Activated CD4-positive, alpha-beta T cell treated with anti-CD3 and anti-CD28 coated beads, Interleukin-2, amount 10 ng/mL, durations not matched to agents 7 days and 5 days (primary cell): ENCODE data around the gene ZNHIT1. TPM values are rescaled to one million over a fixed set of nuclear protein-coding genes. Genes with fewer than 3 reads are reported as not detected.

Experiments
- CTCF ChIA-PET: fragments of 350-600 bp; sonication (Branson Sonifier 250); formaldehyde crosslinking; loops from one replicate; lab custom pipeline; 2021; ENCODE audit warnings: antibody characterized with exemption; lab: Charles Lee
- POLR2A ChIA-PET: fragments of 350-600 bp; sonication (Branson Sonifier 250); formaldehyde crosslinking; loops from one replicate; lab custom pipeline; 2021; ENCODE audit warnings: antibody characterized with exemption; lab: Charles Lee
- DNase-seq: peaks from one replicate; pipeline ENCODE4 v3.0.0-alpha.2; 2020
- H3K27ac Mint-ChIP-seq: one replicate; pipeline ENCODE4 v1.8.0; 2021; ENCODE audit warnings: mild to moderate bottlenecking, moderate library complexity, mixed read lengths
- H3K27me3 Mint-ChIP-seq: one replicate; pipeline ENCODE4 v1.8.0; 2021; ENCODE audit warnings: mixed read lengths
- H3K36me3 Mint-ChIP-seq: one replicate; pipeline ENCODE4 v1.8.0; 2021; ENCODE audit warnings: low read depth, mixed read lengths
- H3K4me1 Mint-ChIP-seq: one replicate; pipeline ENCODE4 v1.8.0; 2021; ENCODE audit warnings: mixed read lengths
- H3K4me3 Mint-ChIP-seq: one replicate; pipeline ENCODE4 v1.8.0; 2021; ENCODE audit warnings: mild to moderate bottlenecking, moderate library complexity, mixed read lengths
- H3K9me3 Mint-ChIP-seq: one replicate; pipeline ENCODE4 v1.8.0; 2021; ENCODE audit warnings: mixed read lengths
- total RNA-seq, 2 experiments: library from RNA; stranded (reverse); gene quantifications; one replicate each; pipeline ENCODE4 v1.2.3, GENCODE V29; 2021

ZNHIT1 gene
- total RNA-seq, 2 experiments from 2014 or later, result 61.6 to 67.4 TPM

DNA sequence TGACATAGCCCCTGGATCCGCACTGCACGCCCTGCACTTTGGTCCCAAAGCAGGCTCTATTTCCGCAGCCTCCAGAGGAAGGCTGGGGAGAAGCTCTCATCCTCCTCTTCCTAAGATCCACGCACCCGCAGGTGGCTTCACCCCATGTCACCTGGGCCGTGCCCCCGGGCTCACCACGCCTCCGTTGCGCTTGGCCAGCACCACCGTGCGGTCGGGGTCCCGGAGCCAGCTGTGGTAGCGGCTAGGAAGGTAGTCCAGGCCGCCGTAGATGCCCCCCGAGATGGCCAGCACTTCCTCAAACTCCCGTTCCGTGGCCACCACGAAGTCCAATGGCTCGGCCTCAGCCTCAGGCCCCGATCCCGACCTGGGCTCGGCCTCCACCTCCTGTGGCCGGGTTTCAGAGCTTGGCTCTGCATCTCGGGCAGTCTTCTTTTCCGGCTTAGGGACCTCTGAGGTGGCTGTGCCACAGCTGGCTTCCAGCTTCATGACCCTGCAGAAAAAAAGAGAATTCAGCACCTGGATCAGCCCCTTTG lies 43.6 kb upstream of the ZNHIT1 start:
- no peak for DNase-seq
- CTCF ChIA-PET, result interaction anchor here (0.6 to 3.6 kb wide), 9 partner anchors 8 to 671 kb away, joined by 3 to 15 read pairs (median 4); partner anchors contain the start of gene VGF
- POLR2A ChIA-PET, result no interaction called here
- Mint-ChIP-seq H3K9me3 (no peaks in the 10 kb centered on the region), H3K27me3 (peaks cover 90% of the 10 kb centered on the region), H3K4me1 (peaks cover 40% of the 10 kb centered on the region), H3K27ac (no peak overlapping the region), H3K36me3 (no peaks in the 10 kb centered on the region), H3K4me3 (peak overlapping the region; percentile 59)

DNA sequence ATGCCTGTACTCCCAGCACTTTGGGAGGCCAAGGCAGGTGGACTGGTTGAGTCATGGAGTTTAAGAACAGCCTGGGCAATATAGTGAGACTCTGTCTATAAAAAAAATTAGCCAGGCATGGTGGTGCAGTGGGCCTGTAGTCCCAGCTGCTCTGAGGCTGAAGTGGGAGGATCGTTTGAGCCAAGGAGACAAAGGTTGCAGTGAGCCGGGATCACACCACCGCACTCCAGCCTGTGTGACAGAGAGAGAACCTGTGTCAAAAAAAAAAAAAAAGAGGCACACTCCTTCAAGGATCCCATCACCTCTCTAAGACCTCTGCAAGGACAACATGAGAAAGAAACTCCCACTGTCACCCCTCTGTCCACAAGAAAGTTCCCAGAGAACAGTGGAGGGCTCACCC lies 42.3 kb upstream of the ZNHIT1 start:
- H3K27me3 Mint-ChIP-seq, result peaks cover 83% of the 10 kb centered on the region
- no peak for DNase-seq
- H3K36me3 Mint-ChIP-seq, result no peaks in the 10 kb centered on the region
- ChIA-PET POLR2A (no interaction called here), CTCF (interaction anchor here (3.1 to 3.6 kb wide), 2 partner anchors 10 to 32 kb away, joined by 10 to 13 read pairs; partner anchors contain the start of gene VGF)
- no peak overlapping the region for H3K4me3 Mint-ChIP-seq
- H3K27ac Mint-ChIP-seq, result no peak overlapping the region
- no peaks in the 10 kb centered on the region for H3K9me3 Mint-ChIP-seq
- peaks cover 29% of the 10 kb centered on the region for H3K4me1 Mint-ChIP-seq

DNA sequence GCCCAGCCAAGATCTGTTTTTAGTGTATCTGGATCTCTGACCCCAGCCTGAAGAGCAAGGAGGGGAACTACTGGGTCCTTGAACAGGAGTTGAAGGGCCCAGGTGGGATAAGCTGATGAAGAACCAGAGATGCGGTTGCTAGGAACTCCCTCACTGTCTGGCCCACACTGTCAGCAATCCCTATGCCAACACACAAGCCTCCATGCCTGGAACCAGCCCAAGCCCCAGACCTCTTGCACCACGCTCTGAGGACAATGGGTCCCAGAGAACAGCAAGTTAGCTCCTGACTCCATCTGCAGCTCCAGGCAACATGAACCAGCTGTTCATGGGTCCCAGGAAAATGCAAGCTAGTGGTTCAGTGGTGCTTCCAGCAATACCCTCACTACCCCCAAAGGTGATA lies 40.3 kb upstream of the ZNHIT1 start:
- POLR2A ChIA-PET, result no interaction called here

DNA sequence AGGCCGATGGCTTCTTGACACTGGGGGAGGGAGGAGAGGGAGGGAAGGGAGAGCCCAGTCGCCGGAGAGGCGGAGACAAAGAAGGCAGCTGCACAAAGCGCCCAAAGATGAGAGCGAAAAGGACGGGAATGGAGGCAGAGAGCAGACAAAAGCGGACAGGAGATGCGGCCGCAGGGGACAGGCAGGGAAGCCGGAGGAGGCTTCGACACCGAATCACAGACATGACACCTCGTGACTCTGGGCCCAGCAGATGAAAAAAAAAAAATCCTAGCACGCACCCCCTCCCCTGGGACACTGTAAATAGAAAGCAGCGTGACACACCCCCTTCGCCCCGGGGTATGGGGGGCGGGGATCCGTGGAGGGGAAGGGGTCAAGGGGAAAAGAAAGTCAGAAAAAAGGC lies 38.8 kb upstream of the ZNHIT1 start:
- POLR2A ChIA-PET, result no interaction called here
- DNase-seq, result no peak
- H3K4me1 Mint-ChIP-seq, result peaks cover 13% of the 10 kb centered on the region
- no peaks in the 10 kb centered on the region for H3K36me3 Mint-ChIP-seq
- CTCF ChIA-PET, result interaction anchor here (0.6 kb wide), 1 partner anchor 44 kb away, joined by 3 read pairs; no protein-coding TSS in a partner anchor
- H3K27ac Mint-ChIP-seq, result peak overlapping the region; percentile 50
- H3K27me3 Mint-ChIP-seq, result peaks cover 70% of the 10 kb centered on the region
- no peak overlapping the region for H3K4me3 Mint-ChIP-seq
- H3K9me3 Mint-ChIP-seq, result no peaks in the 10 kb centered on the region

More for the DNA sequence above, 40.3 kb upstream of the ZNHIT1 start:
- H3K4me1 Mint-ChIP-seq, result peaks cover 20% of the 10 kb centered on the region
- CTCF ChIA-PET, result interaction anchor here (0.9 to 3.1 kb wide), 2 partner anchors 20 to 34 kb away, joined by 4 to 10 read pairs; no protein-coding TSS in a partner anchor
- peaks cover 81% of the 10 kb centered on the region for H3K27me3 Mint-ChIP-seq
- no peak overlapping the region for H3K27ac Mint-ChIP-seq
- no peaks in the 10 kb centered on the region for H3K9me3 Mint-ChIP-seq
- H3K4me3 Mint-ChIP-seq, result no peak overlapping the region
- DNase-seq, result no peak
- no peaks in the 10 kb centered on the region for H3K36me3 Mint-ChIP-seq

DNA sequence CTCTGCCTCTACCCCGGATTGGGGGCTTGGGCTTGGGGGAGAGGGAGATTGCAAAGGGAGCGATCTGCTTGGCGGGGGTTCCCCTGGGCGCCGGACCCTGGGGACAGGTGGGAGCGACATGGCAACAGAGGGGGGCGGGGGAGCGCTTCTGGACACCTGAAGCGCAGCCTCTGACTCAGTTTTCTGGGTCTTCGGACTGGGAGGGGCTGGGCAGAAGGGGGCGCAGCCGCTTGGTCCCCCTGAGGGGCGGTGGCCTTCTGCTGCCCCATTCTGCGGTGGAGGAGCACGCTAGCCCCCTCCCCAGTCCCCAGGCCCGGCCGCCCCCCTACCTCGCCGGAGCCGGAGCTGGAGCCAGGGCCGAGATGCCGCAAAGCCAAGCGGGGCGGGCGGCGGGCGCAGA lies 38.3 kb upstream of the ZNHIT1 start:
- POLR2A ChIA-PET, result no interaction called here
- Mint-ChIP-seq H3K27me3 (peaks cover 67% of the 10 kb centered on the region), H3K9me3 (no peaks in the 10 kb centered on the region)

DNA sequence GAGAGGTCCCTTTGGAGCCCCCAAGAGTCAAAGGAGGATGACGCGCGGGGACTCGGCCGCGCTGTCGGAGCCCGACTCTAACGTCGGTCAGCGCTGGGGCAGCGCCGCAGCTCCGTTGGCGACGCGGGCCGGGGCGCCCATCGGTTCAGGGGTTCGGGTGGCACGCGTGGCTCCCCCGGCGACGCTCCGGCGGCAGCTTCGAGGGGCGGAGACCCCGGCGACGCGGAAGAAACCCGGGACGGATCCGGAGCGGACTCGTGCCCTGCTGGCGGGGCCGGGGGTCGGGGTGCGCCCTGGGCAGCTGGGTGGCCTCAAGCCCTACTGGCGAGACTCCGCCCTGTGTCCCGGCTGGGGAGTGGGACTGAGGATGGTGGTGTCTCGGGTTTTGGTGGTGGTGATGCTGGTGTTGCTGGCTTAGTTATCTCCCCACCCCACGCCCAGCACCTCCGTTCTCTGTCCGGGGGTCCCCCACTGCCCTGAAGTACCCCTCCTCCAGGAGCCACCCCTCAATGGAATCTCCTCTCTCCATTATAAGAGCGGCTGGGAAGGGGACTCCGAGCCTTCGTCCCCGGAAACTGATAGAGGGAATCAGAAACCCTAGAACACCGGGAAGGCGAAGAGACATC lies 37.7 kb upstream of the ZNHIT1 start, which contains the start of gene NAT16:
Gene NAT16 (minus strand): TSS at position 164 of the 626 bp plus-strand sequence. CDS start 5,486 bp downstream, outside the sequence.
- H3K9me3 Mint-ChIP-seq, result no peaks in the 10 kb centered on the region
- peaks cover 63% of the 10 kb centered on the region for H3K27me3 Mint-ChIP-seq
- H3K4me1 Mint-ChIP-seq, result peaks cover 9% of the 10 kb centered on the region
- no peak within 1 kb of the TSS for H3K4me3 Mint-ChIP-seq
- no peak within 1 kb of the TSS for H3K27ac Mint-ChIP-seq
- CTCF ChIA-PET, result no interaction called here
- DNase-seq, result no peak
- POLR2A ChIA-PET, result no interaction called here
- H3K36me3 Mint-ChIP-seq, result no peaks in the 10 kb centered on the region

More for the DNA sequence above, 38.3 kb upstream of the ZNHIT1 start:
- H3K4me1 Mint-ChIP-seq, result peaks cover 9% of the 10 kb centered on the region
- DNase-seq, result no peak
- no peak overlapping the region for H3K4me3 Mint-ChIP-seq
- CTCF ChIA-PET, result no interaction called here
- no peaks in the 10 kb centered on the region for H3K36me3 Mint-ChIP-seq
- no peak overlapping the region for H3K27ac Mint-ChIP-seq

DNA sequence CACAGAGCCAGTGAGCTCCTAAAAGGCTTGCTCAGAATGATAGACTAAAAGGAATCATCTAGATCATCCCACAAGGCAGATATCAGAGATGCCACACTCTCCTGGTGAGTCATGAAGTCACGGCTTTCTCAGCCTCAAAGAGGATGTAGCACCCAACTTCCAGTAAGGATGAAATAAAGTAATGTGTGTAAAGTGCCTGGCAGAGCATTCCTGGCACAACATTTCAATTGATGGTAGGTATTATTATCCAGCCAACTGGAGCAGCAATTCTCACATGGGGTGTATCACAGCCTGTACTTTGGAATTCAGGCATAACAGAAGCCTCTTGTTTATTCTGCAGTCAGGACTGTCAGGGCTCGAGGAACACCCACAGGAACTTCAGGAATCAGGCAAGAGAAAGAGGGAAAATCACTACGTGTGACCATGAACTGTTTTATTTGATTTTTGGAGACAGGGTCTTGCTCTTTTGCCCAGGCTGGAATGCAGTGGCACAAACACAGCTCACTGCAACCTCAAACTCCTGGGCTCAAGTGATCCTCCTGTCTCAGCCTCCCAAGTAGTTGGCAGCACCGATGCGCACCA lies 32.6 kb upstream of the ZNHIT1 start:
- no peaks in the 10 kb centered on the region for H3K36me3 Mint-ChIP-seq
- peaks cover 26% of the 10 kb centered on the region for H3K27me3 Mint-ChIP-seq
- H3K9me3 Mint-ChIP-seq, result no peaks in the 10 kb centered on the region
- H3K27ac Mint-ChIP-seq, result no peak overlapping the region
- CTCF ChIA-PET, result interaction anchor here (0.8 to 1.8 kb wide), 2 partner anchors 10 to 46 kb away, joined by 3 to 6 read pairs; no protein-coding TSS in a partner anchor
- POLR2A ChIA-PET, result no interaction called here
- no peak for DNase-seq
- no peak overlapping the region for H3K4me3 Mint-ChIP-seq
- H3K4me1 Mint-ChIP-seq, result peaks cover 5% of the 10 kb centered on the region

DNA sequence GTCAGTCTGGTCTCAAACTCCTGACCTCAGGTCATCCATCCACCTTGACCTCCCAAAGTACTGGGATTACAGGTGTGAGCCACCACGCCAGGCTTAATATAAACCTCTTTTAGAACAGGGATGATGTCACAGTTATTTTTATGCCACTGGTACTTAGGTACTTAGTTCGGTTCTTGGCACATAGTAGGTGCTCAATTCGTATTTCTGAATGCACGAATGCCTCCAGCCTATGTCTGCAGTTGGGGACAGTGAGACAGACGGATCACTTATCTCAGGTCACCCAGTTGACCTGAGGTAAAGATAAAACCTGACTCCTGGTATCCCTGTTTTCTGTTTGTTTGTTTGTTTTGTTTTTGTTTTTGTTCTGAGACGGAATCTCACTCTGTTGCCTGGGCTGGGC lies 31.8 kb upstream of the ZNHIT1 start:
- CTCF ChIA-PET, result no interaction called here
- no peaks in the 10 kb centered on the region for H3K36me3 Mint-ChIP-seq
- DNase-seq, result no peak
- POLR2A ChIA-PET, result no interaction called here
- peaks cover 19% of the 10 kb centered on the region for H3K27me3 Mint-ChIP-seq
- H3K4me3 Mint-ChIP-seq, result no peak overlapping the region
- H3K27ac Mint-ChIP-seq, result no peak overlapping the region
- peaks cover 5% of the 10 kb centered on the region for H3K4me1 Mint-ChIP-seq
- H3K9me3 Mint-ChIP-seq, result no peaks in the 10 kb centered on the region

DNA sequence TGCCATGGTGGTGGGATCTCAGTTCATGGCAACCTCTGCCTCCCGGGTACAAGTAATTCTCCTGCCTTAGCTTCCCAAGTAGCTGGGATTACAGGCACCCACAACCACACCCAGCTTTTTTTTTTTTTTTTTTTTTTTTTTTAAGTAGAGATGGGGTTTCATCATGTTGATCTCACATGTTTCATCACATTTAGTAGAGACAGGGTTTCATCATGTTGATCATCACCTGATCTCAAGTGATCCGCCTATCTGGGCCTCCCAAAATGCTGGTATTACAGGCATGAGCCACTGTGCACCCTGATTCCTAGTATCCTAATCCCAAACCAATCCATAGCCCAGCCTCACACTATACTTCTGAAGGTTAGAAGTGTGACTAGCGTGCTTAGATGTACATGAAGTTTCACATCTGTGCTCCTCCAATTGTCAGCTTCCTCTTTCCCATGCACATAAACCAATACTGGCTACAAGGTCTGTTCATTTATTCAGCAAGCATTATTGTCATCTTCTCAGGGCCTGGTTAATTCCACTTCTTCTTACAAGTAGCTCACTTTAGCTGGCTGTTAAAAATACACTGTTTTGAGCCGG lies 31.0 kb upstream of the ZNHIT1 start:
- no peak overlapping the region for H3K27ac Mint-ChIP-seq
- POLR2A ChIA-PET, result no interaction called here
- no peak overlapping the region for H3K4me3 Mint-ChIP-seq
- DNase-seq, result no peak
- no peaks in the 10 kb centered on the region for H3K36me3 Mint-ChIP-seq
- peaks cover 5% of the 10 kb centered on the region for H3K4me1 Mint-ChIP-seq
- peaks cover 18% of the 10 kb centered on the region for H3K27me3 Mint-ChIP-seq
- CTCF ChIA-PET, result interaction anchor here (0.5 to 0.6 kb wide), 2 partner anchors 17 to 63 kb away, joined by 3 read pairs; no protein-coding TSS in a partner anchor
- H3K9me3 Mint-ChIP-seq, result no peaks in the 10 kb centered on the region

DNA sequence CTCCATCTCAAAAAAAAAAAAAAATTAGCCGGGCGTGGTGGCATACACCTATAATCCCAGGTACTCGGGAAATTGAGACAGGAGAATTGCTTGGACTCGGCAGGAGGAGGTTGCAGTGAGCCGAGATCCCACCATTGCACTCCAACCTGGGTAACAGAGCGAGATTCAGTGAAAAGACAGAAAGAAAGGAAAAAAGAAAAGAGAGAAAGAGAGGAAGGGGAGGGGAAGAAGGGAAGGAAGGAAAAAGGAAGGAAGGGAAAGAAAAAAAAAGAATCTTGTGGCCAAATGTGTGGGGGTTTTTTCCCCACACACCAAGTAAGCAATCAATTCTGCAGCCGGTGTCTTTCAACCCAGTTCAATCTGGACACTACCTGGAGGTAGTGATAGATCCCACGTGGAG lies 28.9 kb upstream of the ZNHIT1 start:
- CTCF ChIA-PET, result no interaction called here
- H3K27ac Mint-ChIP-seq, result no peak overlapping the region

DNA sequence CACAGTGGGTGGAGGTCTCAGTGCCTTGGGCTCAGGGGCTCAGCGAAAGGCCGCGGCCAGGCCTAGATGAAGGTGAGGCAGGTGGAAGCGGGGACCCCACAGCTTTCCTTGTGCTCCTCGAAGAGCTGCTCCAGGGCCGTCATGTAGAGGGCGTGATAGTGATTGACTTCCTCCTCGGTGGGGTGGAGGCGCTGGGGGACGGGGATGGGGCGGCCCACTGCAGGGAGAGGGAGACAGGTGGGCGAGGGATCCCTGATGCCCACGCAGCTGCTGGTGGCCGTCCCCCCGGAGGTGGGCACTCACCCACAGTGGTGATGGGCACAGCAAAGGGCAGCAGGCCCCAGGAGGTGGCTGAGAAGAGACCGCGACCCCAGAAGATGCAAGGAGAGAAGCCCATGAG lies 22.1 kb upstream of the ZNHIT1 start:
- ChIA-PET POLR2A (no interaction called here), CTCF (interaction anchor here (0.9 to 2.4 kb wide), 3 partner anchors 12 to 55 kb away, joined by 3 to 6 read pairs (median 3); no protein-coding TSS in a partner anchor)
- peaks cover 5% of the 10 kb centered on the region for H3K4me1 Mint-ChIP-seq
- peaks cover 17% of the 10 kb centered on the region for H3K27me3 Mint-ChIP-seq
- H3K36me3 Mint-ChIP-seq, result no peaks in the 10 kb centered on the region
- DNase-seq, result no peak
- no peak overlapping the region for H3K27ac Mint-ChIP-seq
- H3K9me3 Mint-ChIP-seq, result no peaks in the 10 kb centered on the region
- no peak overlapping the region for H3K4me3 Mint-ChIP-seq

More for the DNA sequence above, 28.9 kb upstream of the ZNHIT1 start:
- Mint-ChIP-seq H3K4me3 (no peak overlapping the region), H3K36me3 (no peaks in the 10 kb centered on the region), H3K27me3 (peaks cover 13% of the 10 kb centered on the region), H3K9me3 (no peaks in the 10 kb centered on the region), H3K4me1 (peaks cover 2% of the 10 kb centered on the region)
- no peak for DNase-seq
- POLR2A ChIA-PET, result no interaction called here

DNA sequence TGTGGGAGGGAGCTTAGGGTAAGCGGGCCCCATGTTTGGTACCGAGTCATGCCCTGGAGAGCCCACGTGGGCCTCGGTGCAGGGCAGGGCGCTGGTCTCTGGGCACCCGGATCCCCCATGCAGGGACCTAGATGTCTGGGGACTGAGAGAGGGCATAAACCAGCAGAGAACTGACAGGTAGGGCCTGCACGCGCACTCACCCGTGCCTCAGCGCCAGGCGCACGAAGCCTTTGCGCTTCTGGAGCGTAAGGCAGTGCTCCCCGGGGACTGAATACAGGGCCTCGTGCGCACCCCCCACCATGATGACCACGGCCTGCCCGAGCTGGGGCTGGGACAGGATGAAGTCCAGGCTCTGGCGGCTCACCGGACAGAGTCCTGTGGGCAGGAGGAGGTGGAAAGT lies 20.0 kb upstream of the ZNHIT1 start:
- Mint-ChIP-seq H3K27me3 (peaks cover 34% of the 10 kb centered on the region), H3K27ac (no peak overlapping the region), H3K4me1 (peaks cover 8% of the 10 kb centered on the region), H3K4me3 (no peak overlapping the region), H3K9me3 (no peaks in the 10 kb centered on the region), H3K36me3 (no peaks in the 10 kb centered on the region)
- POLR2A ChIA-PET, result no interaction called here
- CTCF ChIA-PET, result no interaction called here
- no peak for DNase-seq

DNA sequence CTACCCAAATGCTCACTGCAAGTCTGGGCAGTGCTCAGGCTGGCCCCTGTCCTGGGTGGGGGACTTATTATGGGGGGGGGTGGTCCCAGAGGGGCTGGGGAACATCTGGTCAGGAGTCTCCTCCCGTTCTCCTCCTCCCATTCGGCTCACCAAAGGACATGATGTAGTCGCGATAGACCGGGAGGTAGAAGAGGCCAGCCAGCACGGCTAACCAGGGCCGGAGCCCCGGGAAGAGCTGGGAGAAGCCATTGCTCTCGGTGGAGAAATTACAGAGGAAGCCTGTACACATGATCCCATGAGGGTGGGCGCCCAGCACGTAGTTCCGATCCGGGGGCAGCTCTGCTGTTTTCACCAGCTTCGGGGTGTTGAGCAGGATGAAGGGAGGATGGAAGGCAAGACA lies 19.5 kb upstream of the ZNHIT1 start:
- Mint-ChIP-seq H3K27me3 (peaks cover 37% of the 10 kb centered on the region), H3K9me3 (no peaks in the 10 kb centered on the region), H3K4me1 (peaks cover 8% of the 10 kb centered on the region), H3K36me3 (no peaks in the 10 kb centered on the region), H3K27ac (no peak overlapping the region), H3K4me3 (no peak overlapping the region)
- DNase-seq, result no peak
- CTCF ChIA-PET, result no interaction called here
- POLR2A ChIA-PET, result interaction anchor here (0.6 kb wide), 1 partner anchor 329 kb away, joined by 5 read pairs; no protein-coding TSS in a partner anchor
